ENCODE data around the gene DHDH.
"Not testable (repeated sequence)": the region's sequence is repeated elsewhere in the genome, so short reads cannot be mapped to it uniquely, and the experiment has no call there.

DHDH gene

GRCh38 chr19:48933382-48933932 is at the start of gene DHDH:
Gene DHDH (plus strand): TSS chr19:48933699. CDS start chr19:48933722, 23 bp downstream.
- peak; percentile 32 for DNase-seq

GRCh38 chr19:48883726-48884125 is 49.8 kb upstream of the DHDH start:
- DNase-seq, result no peak

- no peak for DNase-seq
These were observed 45.5 kb upstream of the DHDH start for GRCh38 chr19:48887861-48888612.

- not testable (repeated sequence) for DNase-seq
These were observed 44.0 kb upstream of the DHDH start for GRCh38 chr19:48889496-48889895.

- no peak for DNase-seq
These were observed 42.9 kb upstream of the DHDH start for GRCh38 chr19:48890551-48890950.

- no peak for DNase-seq
These were observed 38.3 kb upstream of the DHDH start for GRCh38 chr19:48895226-48895625.

GRCh38 chr19:48896191-48896720 is 37.2 kb upstream of the DHDH start:
- peak; percentile 52 for DNase-seq

- no peak for DNase-seq
These were observed 36.3 kb upstream of the DHDH start for GRCh38 chr19:48897181-48897580.

- not testable (repeated sequence) for DNase-seq
These were observed 34.1 kb upstream of the DHDH start for GRCh38 chr19:48899386-48899749.

- DNase-seq, result peak; percentile 99
These were observed 33.6 kb upstream of the DHDH start, which contains the start of gene NUCB1 for GRCh38 chr19:48899781-48900476. Gene NUCB1 (plus strand): TSS chr19:48900312. CDS start chr19:48900797, 485 bp downstream.

GRCh38 chr19:48900477-48901406 is 32.8 kb upstream of the DHDH start:
- peak; percentile 24 for DNase-seq

GRCh38 chr19:48902291-48902690 is 31.2 kb upstream of the DHDH start:
- DNase-seq, result not testable (repeated sequence)

- not testable (repeated sequence) for DNase-seq
These were observed 29.7 kb upstream of the DHDH start for GRCh38 chr19:48903788-48904187.

GRCh38 chr19:48905664-48906063 is 27.8 kb upstream of the DHDH start:
- DNase-seq, result no peak

GRCh38 chr19:48906324-48906723 is 27.2 kb upstream of the DHDH start:
- DNase-seq, result no peak

GRCh38 chr19:48907671-48908070 is 25.8 kb upstream of the DHDH start:
- no peak for DNase-seq

- DNase-seq, result not testable (repeated sequence)
These were observed 23.9 kb upstream of the DHDH start for GRCh38 chr19:48909424-48910077.

GRCh38 chr19:48910803-48911202 is 22.7 kb upstream of the DHDH start:
- DNase-seq, result no peak

- no peak for DNase-seq
These were observed 20.2 kb upstream of the DHDH start for GRCh38 chr19:48913114-48913889.

- no peak for DNase-seq
These were observed 19.3 kb upstream of the DHDH start for GRCh38 chr19:48914181-48914580.

GRCh38 chr19:48915757-48916156 is 17.7 kb upstream of the DHDH start:
- no peak for DNase-seq

Data from fibroblast of skin of right quadriceps (primary cell).